UCSD-AML1 (cell line): ENCODE results near the gene ASTL.

Source experiments
- DNase-seq: peaks from one replicate; lab custom pipeline; 2025; ENCODE audit not compliant: unreplicated experiment; lab: John Stamatoyannopoulos, UW

The ASTL gene

GRCh38 chr2:96083989-96084857 lies 54.1 kb downstream of the ASTL start:
- DNase-seq = no peak

GRCh38 chr2:96083064-96083939 lies 55.0 kb downstream of the ASTL start:
- DNase-seq = no peak

- DNase-seq = no peak
Measured at GRCh38 chr2:96082211-96083063, 55.9 kb downstream of the ASTL start.

- DNase-seq = no peak
Measured at GRCh38 chr2:96081042-96081441, 57.3 kb downstream of the ASTL start.

- DNase-seq = no peak
Measured at GRCh38 chr2:96075199-96075771, 63.0 kb downstream of the ASTL start.

GRCh38 chr2:96074156-96074555 lies 64.1 kb downstream of the ASTL start:
- no peak for DNase-seq

- DNase-seq = no peak
Measured at GRCh38 chr2:96073170-96073775, 65.0 kb downstream of the ASTL start.
